ENCODE data around the gene ZFYVE28.

The ZFYVE28 gene

DNA sequence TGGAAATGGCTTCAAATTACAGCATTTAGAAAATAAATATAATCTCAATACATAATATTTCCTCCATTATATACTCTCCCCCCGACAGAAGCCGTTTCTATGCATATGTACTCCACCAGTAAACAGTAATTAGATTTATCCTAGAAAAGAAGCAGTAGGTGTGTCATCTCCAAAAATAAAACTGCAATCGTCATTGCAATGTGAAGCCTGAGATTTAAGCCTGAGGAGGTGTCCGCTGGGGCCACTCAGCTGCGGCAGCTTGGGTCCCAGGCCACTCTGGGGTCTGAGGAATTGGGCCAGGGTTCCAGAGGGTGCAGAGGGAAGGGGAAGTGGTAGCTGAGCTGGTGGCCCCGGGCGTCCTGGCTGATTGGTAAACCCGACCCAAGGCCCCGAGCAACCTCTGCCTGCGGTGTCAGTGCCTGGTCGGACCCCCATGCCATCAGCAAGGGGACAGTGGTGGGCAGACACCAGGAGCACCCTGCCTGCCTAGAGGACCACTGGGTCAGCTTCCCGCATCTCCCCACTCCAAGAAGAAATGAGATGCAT is 148.8 kb downstream of the ZFYVE28 start:
- no peak for DNase-seq

DNA sequence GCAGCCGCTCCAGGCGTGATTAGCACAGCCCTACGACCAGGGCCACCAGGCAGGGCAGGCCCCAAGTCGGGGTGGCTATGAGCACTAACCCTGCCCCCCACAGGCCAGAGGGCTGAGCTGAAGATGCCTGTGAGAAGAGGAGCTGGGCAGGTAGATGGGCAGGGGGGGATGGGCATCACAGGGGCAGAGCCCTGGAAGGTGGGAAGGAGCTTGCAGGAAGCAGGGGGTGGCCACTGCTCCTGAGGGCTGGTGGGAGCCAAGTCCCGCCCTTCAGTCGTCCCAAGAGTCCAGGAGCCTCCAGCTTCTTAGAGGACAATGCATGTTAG is 149.3 kb downstream of the ZFYVE28 start:
- no peak for DNase-seq

DNA sequence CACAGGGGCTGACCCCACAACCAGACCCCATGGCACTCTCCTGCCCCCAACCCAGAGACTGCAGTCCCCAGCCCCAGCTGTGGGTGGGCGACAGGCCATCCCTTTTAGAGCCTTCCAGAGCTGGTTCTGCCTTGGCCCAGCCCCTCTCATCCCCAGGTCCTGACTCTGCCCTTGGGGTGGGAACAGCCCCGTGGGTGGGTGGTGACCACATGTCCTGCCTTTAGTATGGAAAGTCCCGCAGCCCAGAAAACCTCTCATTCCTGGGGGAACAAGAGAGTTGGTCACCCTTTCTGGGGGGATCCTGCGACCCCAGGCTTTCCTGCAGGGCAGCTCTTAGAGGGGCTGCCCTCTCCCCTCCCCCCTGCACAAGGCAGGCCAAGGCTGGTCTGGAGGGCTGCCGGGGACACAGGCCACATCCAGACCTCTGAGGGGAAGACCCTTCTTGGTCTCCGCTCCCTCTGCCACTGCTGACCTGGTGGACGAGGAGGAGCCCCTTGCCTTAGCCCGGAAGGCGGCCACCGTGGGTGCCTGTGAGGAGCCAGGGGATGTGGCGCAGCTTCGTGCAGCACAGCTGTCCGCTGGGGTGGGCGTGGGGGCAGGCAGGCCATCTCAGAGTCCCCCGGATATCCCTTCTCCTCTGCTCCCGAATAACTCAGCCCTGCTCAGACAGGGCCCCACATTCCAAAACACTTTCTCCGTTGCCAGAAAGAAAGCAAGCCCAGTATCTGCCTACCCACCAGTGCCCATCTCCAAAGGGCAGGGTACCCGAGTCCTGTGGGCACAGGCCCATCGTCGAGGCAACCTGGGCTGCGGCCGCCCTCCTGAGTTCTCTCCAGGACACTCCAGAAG is 149.9 kb downstream of the ZFYVE28 start:
- no peak for DNase-seq

DNA sequence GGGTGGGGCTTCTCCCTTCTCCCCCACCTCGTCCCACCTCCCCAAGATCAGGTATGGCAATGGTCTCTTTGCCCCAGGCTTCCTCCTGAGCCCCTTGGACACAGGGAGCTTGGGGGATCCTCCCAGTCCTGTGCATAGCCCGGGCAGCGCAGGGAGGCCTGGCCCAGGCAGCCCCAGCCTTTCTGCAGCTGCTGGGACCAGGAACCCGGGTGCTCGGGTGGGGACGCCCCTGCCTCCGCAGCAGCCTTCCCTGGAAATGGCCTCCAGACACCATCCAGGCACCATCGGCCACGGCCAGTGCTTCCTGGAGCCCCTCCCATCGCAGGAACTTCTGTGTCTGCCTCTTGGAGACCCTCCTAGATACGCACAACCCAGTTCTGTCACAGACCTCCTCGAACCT is 150.6 kb downstream of the ZFYVE28 start:
- DNase-seq: no peak

DNA sequence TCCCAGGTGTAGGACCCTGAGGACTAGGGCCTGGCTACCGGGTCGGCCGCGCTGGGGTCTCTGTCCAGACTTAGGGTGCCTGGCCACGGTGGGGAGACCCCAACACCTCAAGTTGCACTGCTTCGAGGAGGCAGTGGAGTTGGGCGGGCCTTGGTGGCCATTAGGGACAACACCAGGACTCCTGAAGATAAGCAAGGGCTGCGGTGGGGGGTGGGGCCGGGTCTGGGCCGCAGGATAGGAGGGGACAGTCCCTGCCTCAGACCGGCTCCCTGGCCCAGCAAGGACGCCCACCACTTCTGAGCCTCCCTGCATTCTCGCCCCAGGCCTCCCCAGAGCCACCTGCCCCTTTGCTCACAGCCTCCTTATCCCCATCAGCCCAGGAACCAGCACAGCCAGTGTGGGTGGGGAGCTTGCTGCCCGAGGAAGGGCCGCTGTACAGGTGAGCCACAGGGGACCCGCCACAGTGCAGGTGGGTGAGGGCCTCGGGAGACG is 151.1 kb downstream of the ZFYVE28 start:
- no peak for DNase-seq

DNA sequence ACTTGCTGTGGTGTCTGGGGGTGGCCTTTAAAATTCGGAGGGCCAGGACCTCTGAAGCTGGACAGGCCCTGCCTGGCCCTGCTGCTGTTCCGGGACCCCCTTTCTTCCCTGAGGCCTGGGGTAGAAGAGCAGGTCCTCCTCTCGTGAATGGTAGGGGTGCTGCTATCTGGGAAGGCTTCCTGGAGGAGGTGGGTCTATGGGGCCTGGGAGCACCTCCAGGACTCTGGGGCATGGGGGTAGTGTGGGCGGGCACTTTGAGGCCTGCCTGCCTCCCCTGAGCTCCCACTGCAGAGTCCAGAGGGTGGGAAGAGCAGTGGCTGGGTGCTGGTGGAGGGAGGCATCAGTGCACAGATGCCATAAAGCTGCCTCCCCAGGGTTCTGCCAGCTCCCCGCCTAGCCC is 151.6 kb downstream of the ZFYVE28 start:
- DNase-seq: no peak

DNA sequence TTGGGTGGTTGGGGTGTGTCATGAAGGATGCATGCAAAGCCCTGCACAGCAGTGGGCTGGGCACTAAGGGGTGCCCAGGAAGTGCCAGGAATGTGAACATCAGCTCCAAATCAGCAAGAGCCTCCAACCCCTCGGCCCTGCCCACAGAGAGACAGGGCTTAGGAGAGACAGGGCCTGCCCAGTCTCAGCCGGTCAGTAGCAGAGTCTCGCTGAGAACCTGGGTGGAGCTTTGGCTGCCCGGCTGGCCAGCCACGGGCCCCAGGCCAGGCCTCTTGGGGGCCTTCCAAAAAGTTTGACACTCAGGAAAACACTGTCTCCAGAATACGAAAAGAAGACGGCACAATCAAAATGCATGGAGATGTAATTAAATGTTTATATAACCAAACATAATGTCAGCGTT is 152.3 kb downstream of the ZFYVE28 start:
- DNase-seq: no peak

DNA sequence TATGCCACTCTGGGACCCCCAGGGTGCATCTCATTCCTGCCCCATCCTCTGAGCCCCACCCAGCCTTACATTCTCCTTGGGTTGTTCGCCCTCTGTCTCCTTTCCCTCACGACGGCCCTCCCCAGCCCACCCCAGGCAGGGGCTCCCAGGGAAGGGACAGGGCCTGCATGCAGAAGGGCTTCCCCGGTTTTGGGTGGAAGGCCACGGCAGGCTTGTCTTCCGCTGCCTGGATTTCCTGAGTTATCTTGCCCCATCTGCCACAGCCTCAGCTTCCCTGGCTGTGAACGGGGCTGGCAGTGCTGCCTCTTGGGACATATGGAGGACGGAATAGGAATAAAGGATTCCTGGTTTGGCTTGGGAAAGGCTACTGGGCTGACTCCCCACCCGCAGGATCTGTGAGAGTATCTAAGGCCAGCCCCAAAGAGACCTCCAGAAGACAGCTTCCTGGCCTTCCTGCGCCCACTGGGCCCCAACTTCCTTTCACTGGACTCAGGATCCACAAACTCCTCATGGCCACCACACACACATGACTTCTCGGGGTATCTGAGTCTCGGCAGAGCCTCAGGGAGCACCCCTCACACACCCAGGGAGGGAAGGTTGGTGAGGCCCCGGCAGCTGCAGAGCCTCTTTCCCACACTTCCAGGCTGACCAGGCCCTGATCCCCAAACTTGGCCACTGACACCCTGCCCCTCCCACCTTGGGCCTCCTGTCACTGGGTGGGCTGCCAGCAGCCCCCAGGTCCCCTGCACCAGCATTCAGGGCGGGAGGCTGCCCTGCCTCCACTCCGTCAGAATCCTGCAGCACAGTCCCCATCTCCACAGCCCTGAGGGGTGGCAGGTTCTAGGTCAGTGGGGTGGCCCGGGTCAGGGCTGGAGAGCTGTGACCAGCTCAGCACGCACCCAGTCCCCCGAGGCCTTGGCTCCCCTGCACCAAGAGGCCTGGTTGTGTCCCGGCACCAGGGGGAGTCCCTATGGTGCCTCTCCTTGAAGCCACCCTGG is 153.0 kb downstream of the ZFYVE28 start:
- DNase-seq: no peak

DNA sequence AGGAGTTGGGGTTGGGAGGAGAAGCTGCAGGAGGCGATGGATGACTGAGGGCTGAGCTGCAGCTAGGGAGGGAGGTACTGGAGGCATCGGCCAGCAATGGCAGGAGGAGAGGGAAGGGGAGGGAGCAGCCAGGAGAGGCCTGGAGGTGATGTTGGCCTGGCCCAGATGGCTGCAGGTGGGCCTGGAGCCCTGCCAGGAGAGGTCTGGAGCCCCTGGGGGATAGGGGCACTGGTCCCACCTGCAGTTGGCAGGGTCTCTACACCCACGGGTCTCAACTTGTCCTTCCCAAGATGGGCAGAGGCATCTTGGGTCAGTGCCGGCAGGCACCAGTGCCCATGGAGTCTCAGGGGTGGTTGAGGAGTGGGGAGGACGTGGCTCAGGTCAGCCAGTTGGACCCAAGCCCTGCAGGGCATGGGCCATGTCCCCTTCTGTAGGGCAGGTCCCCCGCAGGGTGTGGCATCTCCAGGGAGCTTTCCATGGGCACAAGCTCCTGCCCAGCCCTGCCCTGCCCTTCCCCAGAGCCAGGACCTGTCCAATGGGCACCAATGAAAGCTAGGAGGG is 153.9 kb downstream of the ZFYVE28 start:
- no peak for DNase-seq

DNA sequence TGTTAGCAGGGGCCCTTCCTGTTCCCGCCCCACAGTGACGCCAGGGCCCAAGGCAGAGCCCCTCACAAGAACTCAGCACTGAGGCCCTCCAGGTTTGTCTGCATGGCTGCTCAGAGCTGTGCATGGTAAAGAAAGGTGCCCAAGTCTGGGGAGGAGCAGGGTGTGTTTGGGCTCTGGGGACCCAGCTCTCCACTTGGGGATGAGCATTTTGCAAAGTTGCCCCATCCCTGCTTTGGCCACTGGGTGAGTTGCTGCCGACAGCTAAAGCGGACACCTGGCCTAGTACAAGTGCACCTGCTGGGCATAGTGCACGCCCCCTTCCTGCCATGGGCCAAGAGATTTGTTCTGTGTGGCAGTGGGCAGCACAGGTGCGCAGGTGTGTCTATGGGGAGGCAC is 154.5 kb downstream of the ZFYVE28 start:
- DNase-seq: peak in 1 of 2 experiments; percentile 21

DNA sequence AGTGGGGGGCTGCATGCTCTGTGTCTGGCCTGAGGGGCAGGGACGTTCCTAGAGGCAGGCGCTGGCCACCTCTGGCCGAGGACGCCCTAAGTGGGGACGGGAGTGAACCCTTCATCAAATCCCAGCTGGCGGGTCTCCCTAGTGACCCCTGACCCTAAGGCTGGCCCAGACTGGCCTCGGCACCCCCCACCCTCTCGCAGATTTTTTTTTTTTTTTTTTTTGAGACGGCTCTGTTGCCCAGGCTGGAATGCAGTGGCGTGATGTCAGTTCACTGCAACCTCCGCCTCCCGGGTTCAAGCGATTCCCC is 155.5 kb downstream of the ZFYVE28 start:
- DNase-seq: no peak

DNA sequence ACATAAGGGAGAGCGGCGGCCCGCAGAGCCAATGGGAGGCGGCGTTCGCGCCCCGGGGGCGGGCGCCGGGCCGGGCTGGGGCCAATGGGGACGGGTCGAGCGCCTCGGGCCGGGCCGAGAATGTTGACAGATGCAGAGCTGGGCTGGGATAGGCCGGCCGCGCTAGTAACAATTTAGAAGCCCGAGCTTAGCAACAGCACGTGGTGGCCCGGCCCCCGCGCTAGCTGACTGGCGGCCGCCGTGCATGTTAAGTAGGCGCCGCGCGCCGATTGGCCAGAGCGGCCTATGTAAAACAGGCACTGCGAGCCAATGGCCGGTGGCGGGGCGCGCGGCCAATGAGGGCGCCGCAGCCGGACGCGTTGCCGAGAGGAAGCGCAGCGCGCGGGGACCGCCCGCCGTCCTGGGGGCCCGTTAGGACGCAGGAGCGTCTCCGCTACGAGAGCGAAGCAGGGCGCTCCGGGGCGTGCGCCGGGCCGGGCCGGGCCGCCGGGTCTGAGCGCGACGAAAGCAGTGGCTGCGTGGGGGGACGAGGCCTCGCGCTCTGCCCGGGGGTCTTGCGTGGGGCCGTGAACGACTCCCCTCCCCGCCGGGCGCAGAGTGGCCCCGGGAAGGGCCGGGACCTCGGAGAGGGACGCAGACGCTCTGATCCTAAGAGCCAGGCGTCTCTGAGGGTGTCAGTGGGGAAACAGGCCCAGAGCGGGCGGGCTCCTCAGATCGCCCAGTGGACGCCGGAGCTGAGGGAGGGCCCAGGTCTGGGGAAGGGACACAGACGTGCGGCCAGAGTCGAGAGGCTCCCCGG is 156.1 kb downstream of the ZFYVE28 start:
- DNase-seq: peak; percentile 95 to 99

DNA sequence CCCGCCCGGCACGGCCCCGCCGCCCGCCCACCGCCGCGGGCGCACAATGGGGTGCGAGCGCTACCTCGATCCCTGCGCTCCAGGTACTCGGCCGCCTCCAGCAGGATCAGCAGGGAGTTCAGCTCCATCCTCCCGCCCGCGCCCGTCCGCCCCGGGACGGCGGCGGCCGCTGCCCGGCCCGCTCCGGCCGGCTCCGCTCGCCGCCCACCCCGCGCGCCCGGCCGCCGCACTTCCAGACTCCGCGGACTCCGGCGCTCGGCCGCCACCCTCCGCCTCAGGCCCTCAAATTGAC is 156.6 kb downstream of the ZFYVE28 start, which contains the start of gene MXD4:
TSS of gene MXD4 (minus strand) at position 257 of the 292 bp plus-strand sequence. CDS start at position 128, 129 bp downstream.
- DNase-seq: no peak

DNA sequence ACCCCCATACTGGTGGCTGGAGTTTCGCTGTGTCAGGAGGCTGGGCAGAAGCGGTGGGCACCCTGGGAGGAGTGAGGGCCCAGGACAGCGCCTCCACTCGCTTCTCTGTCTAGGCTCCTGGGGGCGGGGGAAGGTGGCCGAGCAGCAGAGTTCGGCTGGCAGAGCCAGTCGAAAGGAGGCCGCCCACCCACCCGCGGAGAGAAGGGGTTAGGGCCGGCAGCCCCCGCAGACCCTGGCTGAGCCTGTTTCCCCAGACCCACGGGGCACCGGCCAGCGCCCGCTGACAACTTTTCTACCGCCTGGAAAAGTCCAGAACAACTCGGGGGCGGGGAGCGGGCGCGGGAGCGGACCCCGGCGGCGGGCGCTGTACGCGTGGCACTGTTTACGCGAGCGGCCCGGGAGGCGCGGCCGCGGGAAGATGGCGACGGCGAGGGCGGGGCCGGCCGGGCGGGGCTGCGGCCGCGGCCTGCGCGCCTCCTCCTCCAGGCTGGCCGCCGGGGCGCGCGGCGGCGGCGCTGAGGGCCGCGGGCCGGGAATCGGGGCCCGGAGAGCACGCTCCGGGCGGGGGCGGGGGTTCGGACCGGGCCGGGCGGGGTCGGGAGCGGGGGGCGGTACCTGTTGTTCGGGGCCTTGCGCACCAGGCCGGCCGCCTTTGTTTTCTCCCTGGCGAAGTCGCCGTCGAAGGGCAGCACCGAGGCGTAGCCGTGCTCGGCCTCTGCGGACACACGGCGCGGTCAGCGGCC is 157.2 kb downstream of the ZFYVE28 start:
- peak in 1 of 2 experiments; percentile 61 for DNase-seq

DNA sequence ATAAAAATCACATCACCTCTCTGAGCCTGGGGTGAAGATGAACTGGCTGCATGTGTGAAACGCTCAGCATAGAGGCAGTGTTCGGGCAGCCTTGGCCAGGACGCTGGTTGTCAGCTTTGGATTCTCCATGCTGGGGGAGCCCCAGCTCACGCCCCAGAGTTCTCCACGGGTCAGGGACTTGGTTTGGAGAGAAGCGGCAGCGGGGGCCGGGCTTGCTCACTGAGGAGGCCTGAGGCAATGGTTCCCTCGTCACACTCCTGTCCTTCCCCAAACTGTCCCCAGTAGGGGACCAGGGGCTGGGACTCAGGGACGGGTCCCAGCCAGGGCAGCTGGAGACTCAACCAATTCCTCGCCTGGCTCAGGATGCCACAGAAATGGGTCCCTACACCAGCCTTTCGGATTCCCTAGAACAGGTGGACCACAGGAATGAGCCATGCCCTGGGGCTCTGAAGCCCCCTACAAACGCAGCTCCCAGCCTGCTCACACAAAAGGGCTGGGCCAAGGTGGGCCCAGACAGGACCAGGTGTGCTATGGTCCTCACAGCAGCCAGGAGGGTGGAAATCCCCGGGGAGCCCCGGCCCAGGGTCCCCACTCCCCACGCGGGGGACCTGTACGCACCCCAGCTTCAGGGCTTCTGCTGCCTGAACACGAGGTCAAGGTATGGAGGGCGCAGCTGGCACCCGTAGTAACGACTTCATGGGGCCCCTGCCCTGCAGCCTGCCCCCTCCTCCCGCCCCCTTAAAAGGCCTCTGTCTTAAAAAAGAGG is 157.9 kb downstream of the ZFYVE28 start:
- no peak for DNase-seq

DNA sequence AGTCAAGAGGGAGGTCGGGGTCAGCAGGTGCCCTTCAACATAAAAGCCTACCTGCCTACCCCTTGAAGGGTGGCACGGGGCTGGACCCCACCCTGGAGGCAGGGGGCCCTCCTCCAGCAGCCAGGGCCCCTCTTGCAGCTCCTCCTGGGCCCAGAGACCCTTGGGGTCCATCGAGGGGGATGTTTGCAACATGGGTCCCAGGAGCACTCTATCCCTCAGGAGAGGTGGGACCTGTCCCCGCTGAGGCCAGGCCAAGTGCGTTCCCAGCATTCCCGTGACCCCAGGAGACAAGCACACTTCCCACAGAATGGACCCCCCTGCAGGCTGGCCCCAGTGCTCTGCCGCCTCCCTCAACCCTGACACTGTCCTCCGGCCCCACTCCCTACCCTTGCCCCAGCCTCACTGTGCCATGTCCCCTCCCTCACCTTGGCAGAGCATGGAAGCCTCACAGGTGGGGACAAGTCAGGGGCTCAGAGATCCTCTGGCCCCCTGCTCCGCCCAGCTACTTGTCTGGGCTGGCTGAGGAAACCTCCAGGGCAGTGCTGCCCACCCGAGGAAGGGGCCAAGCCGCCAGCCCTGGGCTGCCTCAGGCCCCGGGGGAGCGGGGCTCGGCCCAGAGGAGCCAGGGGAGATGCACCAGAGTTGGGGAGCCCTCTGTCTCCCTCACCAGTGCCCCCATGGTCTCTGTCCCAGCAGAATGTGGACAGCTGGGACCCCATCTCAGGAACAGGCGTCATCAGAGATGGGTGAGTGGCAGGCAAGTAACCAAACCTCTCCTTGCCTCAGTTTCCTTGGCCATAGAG is 158.7 kb downstream of the ZFYVE28 start:
- no peak for DNase-seq

DNA sequence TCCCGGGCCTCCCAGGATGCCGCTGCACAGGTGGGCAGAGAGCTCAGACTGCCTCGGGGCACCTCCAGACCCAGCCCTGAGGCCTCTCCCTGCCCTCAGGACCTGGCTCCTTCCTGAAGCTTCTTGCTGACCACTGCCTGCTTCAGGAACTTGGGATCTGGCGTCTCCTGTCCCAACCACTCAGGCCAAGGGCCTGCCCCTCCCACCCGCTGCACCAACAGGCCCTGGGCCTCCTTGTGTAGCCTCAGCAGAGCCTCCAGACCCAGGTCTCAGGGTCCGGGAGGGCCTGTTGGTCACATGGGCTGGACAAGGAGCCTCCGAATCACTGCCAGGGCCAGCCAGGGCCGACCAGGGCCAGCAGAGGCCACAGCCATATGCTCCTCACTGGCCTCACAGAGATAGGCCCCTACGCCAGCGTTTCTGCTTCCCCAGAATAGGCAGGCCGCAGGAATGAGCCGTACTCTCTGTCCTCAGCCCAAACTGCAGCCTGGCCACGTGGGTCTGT is 159.4 kb downstream of the ZFYVE28 start:
- no peak for DNase-seq

DNA sequence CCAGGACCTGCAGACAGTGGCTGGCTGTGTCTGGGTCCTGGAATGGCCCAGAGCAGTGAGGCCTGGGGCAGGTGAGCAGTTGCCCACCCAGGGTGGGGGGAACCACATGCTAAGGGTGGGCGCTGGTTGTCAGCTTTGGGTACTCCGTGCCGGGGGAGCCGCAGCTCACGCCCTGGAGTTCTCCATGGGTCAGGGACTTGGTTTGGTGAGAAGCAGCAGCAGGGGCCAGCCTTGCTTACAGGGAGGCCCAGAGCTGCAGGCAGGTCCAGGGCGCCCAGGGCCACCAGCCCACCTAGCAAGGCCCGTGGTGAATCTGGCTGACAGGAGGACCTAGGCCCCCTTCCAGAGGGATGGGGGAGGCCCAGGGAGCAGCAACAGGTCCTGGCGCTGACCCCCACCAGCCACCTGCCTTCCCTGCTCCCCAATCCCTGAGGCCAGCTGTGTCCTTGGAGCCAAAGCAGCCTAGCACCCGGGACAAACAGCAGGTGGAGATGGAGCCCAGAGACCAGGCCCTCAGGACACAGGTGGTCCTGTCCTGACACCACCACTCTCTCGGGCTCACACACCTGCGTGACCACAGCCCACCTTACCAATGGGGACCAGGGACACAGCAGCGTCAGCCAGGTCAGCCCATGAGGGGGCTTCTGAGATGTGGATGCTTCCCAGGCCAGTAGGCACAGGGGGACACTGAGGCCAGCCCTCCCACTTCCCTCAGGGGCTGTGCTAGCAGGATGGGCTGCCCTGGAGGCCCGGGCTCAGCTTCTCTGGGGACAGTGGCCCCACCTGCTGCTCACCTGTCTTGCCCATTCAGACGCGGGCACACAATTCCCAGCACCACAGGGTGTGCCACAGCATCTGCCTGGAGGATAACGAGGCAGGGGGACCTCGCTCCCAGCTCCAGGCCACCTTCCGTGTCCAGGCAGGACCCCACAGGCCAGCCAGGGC is 160.1 kb downstream of the ZFYVE28 start:
- no peak for DNase-seq
